Muscle layer of duodenum (tissue), 2 donors: ENCODE data around the gene COL21A1.

Experiments
- H3K27ac ChIP-seq: one replicate; pipeline ENCODE4 v1.7.0; 2013; ENCODE audit warnings: mild to moderate bottlenecking, low read length
- H3K27me3 ChIP-seq: one replicate; pipeline ENCODE4 v1.7.0; 2013; ENCODE audit warnings: low read depth, mild to moderate bottlenecking, control low read depth, low read length
- H3K36me3 ChIP-seq, 2 donors: one replicate each; pipeline ENCODE4 v1.7.0; 2013; ENCODE audit warnings: low read length in 2 of 2, control low read depth in 1 of 2, mild to moderate bottlenecking in 1 of 2; ENCODE audit not compliant: insufficient read depth in 2 of 2, control insufficient read depth in 1 of 2
- H3K4me1 ChIP-seq, 2 donors: one replicate each; pipeline ENCODE4 v1.7.0; 2013; ENCODE audit warnings: low read length in 2 of 2, mild to moderate bottlenecking in 2 of 2, control low read depth in 1 of 2, moderate library complexity in 1 of 2; ENCODE audit not compliant: insufficient read depth in 2 of 2, control insufficient read depth in 1 of 2
- H3K4me3 ChIP-seq, 2 donors: one replicate each; pipeline ENCODE4 v1.7.0; 2013; ENCODE audit warnings: low read length in 2 of 2, low read depth in 1 of 2, mild to moderate bottlenecking in 1 of 2
- H3K9me3 ChIP-seq, 2 donors: one replicate each; pipeline ENCODE4 v1.7.0; 2013; ENCODE audit warnings: low read length in 2 of 2, control low read depth in 1 of 2, mild to moderate bottlenecking in 1 of 2; ENCODE audit not compliant: control insufficient read depth in 1 of 2
- donor health status: healthy.

The COL21A1 gene

DNA sequence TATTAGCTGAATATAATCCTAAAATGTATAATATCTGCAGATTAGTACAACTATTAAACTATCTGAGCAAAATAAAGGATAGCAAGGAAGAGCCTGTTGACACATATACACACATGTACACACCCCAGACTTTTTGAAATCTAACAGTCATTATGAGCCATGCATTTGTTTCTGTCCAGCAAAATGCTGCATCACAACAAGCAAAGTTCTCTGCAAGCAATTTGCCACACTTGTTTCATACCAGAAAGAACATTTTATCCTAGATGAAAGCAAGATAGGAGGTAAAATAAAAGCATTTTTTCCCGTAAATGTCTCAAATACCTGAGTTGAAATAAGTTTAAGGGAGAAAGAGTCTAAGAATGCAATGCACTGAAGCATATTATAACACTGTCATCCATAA lies 145.2 kb downstream of the COL21A1 start:
- Histone ChIP-seq H3K27ac (no peak overlapping the region), H3K27me3 (no peaks in the 10 kb centered on the region), H3K9me3 (no peaks in the 10 kb centered on the region), H3K4me1 (no peaks in the 10 kb centered on the region), H3K36me3 (no peaks in the 10 kb centered on the region), H3K4me3 (no peak overlapping the region)

DNA sequence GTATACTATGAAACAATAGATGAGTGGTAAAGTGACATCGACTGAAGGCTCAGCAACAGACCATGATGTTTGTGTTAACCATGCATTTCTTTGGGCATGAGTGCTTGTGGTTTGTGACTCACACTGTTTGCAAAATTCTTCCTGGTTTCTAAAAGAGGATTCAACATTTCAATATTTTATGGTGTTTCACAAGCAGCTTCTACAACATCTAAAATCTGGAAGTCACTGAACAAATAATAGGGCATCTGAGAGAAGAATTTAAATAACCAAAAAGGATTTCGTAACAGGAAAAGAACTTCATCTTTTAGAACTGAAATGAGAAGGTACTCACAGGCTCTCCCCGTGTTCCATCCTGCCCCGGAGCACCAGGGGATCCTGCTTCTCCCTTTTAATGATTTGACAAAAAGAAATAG lies 146.2 kb downstream of the COL21A1 start:
- H3K9me3 ChIP-seq, result no peaks in the 10 kb centered on the region
- no peak overlapping the region for H3K27ac ChIP-seq
- no peaks in the 10 kb centered on the region for H3K27me3 ChIP-seq
- H3K36me3 ChIP-seq, result no peaks in the 10 kb centered on the region
- no peaks in the 10 kb centered on the region for H3K4me1 ChIP-seq
- no peak overlapping the region for H3K4me3 ChIP-seq

DNA sequence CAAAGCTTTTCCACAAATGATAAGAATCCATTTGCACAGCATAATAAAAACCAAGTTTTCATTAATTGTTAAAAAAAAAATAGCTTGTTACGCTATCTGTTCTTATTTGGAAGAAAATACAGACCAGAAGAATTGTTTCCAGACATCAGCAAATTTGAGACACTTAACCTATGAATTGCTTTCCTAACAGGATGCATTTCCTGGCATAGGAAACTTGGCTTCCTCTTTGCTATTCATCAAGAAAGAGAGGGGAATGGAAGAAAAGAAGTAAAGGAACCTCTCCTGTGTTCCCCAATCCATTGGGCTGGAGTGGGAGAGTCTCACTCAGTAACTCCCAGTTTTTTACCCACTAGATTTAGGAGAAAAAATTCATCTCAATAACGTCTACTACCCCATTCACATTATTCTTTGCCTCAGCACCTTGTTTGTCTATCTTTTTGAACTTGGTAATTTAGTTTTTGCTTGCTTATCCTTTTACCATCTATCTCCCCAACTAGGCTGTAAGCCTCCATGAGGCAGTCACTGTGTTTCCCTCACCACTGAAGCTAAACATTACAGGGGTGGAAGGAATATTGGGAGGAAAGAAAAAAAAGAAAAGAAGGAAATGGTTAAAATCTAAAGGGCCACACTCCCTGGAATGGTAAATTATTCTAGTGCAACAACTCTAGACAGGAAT lies 150.3 kb downstream of the COL21A1 start:
- Histone ChIP-seq H3K36me3 (peaks cover 0 to 5% of the 10 kb centered on the region in 2 donors), H3K27ac (no peak overlapping the region)

DNA sequence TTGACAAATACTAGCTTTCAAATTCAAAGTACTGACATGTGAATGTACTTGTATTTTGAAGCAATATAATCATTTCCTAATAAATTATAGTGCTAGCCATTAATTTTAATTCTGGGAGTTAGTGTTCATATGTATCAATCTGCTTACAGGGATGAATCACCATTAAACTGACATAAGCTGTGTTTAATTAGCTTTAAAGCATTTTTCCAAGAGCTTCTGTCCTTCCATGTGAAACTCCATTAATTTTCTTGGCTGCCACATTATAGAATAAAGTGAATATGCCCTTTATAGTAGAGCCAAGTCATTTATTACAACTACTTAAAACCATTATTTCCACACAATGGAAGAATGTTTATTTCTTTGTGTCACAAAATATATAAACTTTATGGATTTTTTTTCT lies 150.8 kb downstream of the COL21A1 start:
- peaks cover 2 to 4% of the 10 kb centered on the region in 2 donors for H3K9me3 ChIP-seq
- no peaks in the 10 kb centered on the region for H3K27me3 ChIP-seq
- peaks cover 0 to 5% of the 10 kb centered on the region in 2 donors for H3K36me3 ChIP-seq
- no peak overlapping the region for H3K27ac ChIP-seq
- no peaks in the 10 kb centered on the region for H3K4me1 ChIP-seq
- no peak overlapping the region for H3K4me3 ChIP-seq

More for the DNA sequence above, 150.3 kb downstream of the COL21A1 start:
- Histone ChIP-seq H3K9me3 (peaks cover 2 to 4% of the 10 kb centered on the region in 2 donors), H3K4me3 (no peak overlapping the region), H3K4me1 (no peaks in the 10 kb centered on the region), H3K27me3 (no peaks in the 10 kb centered on the region)

DNA sequence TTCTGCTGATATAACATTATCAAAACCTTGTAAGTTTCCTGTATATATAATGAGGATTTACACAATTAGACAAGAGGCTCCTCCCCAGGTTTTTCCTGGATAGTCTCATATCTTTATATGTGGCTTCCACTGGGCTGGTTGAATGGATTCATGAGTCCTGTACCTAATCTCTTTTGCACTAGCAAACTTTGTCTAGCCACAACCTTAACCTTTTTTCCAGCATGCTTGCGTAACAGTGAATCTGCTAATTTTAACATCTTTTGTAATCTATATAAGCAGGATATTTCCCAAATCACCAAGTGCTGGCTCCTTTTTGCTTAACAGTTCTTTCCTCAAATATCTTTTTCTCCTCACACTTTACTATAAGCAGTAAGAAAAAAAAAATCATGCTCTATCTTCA lies 153.6 kb downstream of the COL21A1 start:
- H3K4me3 ChIP-seq, result no peak overlapping the region
- H3K9me3 ChIP-seq, result peaks cover 2 to 4% of the 10 kb centered on the region in 2 donors
- no peaks in the 10 kb centered on the region for H3K4me1 ChIP-seq
- no peaks in the 10 kb centered on the region for H3K27me3 ChIP-seq
- H3K36me3 ChIP-seq, result peaks cover 0 to 9% of the 10 kb centered on the region in 2 donors
- no peak overlapping the region for H3K27ac ChIP-seq

DNA sequence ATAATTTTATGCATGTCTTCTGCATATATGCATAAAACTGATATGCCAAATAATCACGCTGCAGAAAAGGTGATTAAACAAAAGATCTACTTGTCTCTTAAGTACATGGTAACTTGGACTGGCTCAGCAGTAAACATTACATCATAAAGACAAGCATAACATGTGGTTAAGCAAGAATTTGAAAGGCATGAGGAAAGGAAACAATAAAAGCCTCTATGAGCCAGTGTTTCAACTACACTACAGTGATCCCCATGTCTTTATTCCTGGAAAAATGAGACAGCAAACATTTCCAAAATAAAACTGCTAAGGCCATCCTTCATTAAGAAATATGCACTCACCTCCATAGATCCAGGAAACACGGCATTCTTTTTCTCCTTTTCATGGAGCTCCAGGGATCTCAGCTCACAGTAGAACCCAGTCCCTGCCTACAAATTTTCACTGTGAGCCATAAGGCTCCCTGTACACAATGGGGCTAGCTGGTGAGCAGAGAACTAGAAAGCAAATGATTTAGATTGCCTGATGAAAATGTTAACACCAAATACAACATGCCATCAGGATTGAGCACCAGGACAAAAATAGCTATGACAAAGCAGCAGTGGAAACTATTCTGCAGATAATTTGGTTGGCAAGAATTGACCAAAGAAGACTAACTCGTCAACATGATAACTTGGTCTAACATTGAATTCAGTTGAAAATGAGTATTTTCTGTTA lies 156.1 kb downstream of the COL21A1 start:
- no peaks in the 10 kb centered on the region for H3K27me3 ChIP-seq
- peaks cover 2 to 9% of the 10 kb centered on the region in 2 donors for H3K9me3 ChIP-seq
- H3K27ac ChIP-seq, result no peak overlapping the region
- peaks cover 0 to 9% of the 10 kb centered on the region in 2 donors for H3K36me3 ChIP-seq
- H3K4me1 ChIP-seq, result no peaks in the 10 kb centered on the region
- H3K4me3 ChIP-seq, result no peak overlapping the region

DNA sequence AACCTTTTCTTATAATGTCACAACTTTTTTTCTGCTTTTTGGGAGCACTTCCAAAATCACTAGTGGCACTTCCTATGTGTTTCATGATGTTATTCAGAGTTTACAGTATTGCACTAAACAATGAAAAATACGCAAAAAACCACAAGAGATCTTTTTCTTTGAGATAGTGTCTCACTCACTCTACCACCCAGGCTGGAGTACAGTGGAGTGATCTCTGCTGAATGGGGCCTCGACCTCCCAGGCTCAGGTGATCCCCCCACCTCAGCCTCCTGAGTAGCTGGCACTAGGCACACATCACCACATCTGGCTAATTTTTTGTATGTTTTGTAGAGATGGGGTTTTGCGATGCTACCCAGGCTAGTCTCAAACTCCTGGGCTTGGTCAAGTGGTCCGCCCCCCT lies 158.7 kb downstream of the COL21A1 start:
- Histone ChIP-seq H3K27ac (no peak overlapping the region), H3K9me3 (peaks cover 2 to 9% of the 10 kb centered on the region in 2 donors), H3K36me3 (peaks cover 0 to 7% of the 10 kb centered on the region in 2 donors), H3K27me3 (no peaks in the 10 kb centered on the region), H3K4me1 (no peaks in the 10 kb centered on the region), H3K4me3 (no peak overlapping the region)

DNA sequence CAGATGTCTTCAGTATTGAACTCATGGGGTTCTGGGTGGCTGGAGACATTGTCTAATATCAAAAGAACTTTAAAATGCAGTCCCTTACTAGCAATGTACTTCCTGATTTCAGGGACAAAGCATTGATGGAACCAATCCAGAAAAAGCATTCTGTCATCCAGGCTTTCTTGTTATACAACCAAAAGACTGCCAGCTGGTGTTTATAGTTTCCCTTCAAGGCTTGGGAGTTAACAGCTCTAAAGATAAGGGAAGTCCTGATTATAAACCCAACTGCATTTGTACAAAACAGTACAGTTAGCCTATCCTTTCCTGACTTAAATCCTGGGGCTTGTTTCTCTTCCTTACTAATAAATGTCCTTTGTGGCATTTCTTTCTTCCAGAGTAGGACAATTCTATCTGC lies 160.0 kb downstream of the COL21A1 start:
- Histone ChIP-seq H3K36me3 (peaks cover 0 to 4% of the 10 kb centered on the region in 2 donors), H3K27me3 (no peaks in the 10 kb centered on the region), H3K9me3 (peaks cover 0 to 5% of the 10 kb centered on the region in 2 donors), H3K4me1 (no peaks in the 10 kb centered on the region), H3K27ac (no peak overlapping the region), H3K4me3 (no peak overlapping the region)

DNA sequence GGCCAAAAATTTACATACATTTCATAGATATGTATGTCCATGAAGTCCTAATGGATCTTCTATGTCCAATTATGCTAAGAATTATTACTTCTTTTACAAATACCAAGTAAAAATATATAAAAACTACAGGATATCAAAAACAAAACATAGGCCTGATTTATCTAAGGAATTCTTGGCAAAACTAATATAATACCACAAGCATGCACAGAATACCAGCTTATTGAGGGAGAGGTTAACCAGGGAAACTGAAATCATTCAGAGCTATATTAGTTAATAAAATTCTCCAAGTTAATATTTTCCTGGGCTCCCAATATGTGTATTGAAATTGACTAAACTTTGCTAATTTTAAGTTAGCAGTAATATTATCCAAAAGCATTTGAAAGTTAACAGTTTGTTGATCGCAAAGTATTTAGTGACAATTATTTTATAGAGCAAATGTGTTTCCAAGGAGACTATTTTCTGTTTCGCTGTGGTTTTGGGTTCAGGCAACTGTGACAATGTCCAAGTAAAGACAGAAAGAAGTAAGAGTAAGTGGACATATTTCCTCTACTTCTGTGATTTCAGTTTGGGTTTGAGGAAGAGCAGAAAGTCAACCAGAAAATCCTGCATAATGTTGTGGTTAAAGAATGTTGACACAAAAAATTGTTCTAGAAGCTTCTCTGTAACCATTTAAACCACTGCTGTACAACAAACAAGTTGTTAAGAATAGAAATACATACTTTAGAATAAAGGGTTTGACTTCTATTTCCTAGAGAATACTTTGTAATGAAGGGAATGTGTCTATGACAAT lies 167.4 kb downstream of the COL21A1 start:
- no peak overlapping the region for H3K4me3 ChIP-seq
- H3K36me3 ChIP-seq, result no peaks in the 10 kb centered on the region
- H3K9me3 ChIP-seq, result no peaks in the 10 kb centered on the region
- no peaks in the 10 kb centered on the region for H3K4me1 ChIP-seq
- H3K27ac ChIP-seq, result no peak overlapping the region
- H3K27me3 ChIP-seq, result no peaks in the 10 kb centered on the region

DNA sequence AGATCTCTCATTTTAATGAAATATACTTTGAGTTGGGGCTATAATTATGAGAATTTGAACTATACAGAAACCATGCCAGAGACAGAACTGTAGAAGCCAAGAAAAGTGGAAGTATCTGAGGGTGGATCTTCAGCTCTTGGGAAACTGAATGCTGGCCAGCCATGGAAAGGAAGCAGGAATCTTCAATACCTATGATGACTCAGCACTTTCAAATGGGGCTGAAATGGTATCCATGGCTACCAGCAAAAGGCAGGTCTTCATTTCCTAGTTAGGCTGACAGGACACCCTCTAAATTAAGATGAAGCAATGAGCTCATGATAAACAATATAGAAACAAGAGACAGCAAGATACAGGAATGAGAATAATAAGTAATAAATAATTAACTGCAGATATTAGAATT lies 171.3 kb downstream of the COL21A1 start:
- no peaks in the 10 kb centered on the region for H3K9me3 ChIP-seq
- peaks cover 0 to 3% of the 10 kb centered on the region in 2 donors for H3K36me3 ChIP-seq
- no peaks in the 10 kb centered on the region for H3K27me3 ChIP-seq

DNA sequence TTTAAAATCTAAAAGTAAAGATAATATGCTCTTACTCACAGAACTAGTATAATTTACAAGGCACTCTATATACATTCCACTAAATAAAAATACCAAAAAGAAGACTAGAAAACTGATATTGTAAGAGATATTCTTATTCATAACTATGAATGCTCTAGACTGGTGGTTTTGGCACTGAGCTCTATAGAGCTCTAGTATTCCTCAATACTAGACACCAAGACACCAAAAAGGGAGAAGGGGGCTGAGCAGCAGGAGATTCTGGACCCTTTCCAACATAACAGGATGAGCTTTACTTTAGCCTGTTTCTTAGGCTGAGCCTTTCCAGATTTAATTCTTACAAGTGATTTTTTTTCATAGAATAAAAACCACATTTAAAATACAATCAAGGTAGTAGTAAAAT lies 173.6 kb downstream of the COL21A1 start:
- Histone ChIP-seq H3K27ac (no peak overlapping the region), H3K9me3 (no peaks in the 10 kb centered on the region), H3K4me3 (no peak overlapping the region), H3K27me3 (no peaks in the 10 kb centered on the region), H3K36me3 (peaks cover 0 to 3% of the 10 kb centered on the region in 2 donors), H3K4me1 (no peaks in the 10 kb centered on the region)

More for the DNA sequence above, 171.3 kb downstream of the COL21A1 start:
- Histone ChIP-seq H3K4me1 (no peaks in the 10 kb centered on the region), H3K4me3 (no peak overlapping the region), H3K27ac (no peak overlapping the region)
